ENCODE data around the gene IARS2. TPM values are rescaled to one million over a fixed set of nuclear protein-coding genes. Genes with fewer than 3 reads are reported as not detected.

Gene IARS2
- total RNA-seq, 4 donors from 2014 or later = 62.3 to 87.6 (median 79.2) TPM

DNA sequence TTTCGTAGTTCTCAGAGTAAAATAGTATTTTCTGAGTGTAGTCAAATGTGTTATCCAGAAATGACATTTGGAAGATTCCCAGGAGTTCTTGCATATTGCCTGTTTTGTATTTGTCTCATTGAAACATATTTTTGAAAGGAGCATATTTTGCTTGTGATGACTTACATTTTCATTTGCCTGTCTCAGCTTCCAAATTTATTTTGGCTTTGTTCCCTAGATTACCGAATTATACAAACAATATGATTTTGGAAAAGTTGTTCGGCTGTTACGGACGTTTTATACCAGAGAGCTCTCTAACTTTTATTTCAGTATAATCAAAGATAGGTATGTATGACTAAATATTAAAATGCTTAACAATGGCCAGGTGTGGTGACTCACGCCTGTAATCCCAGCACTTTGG lies 46.0 kb downstream of the IARS2 start:
- TF ChIP-seq CTCF (IDR thresholded peaks at IDR 0.05) = no peak
- TF ChIP-seq POLR2A (IDR thresholded peaks at IDR 0.05) = no peak
- WGBS, 2 donors = 66 to 77% methylated on average over 6 of the region's 6 CpGs
- DNase-seq (ENCODE audit: low spot score in 2 of 2) = no peak
- intact Hi-C loops (cut with DNase I; ENCODE audit: low total_unique reads) = no loop called here
- H3K4me3 ChIP-seq (ENCODE audit: low read depth, poor library complexity, severe bottlenecking) = no peak overlapping the region

DNA sequence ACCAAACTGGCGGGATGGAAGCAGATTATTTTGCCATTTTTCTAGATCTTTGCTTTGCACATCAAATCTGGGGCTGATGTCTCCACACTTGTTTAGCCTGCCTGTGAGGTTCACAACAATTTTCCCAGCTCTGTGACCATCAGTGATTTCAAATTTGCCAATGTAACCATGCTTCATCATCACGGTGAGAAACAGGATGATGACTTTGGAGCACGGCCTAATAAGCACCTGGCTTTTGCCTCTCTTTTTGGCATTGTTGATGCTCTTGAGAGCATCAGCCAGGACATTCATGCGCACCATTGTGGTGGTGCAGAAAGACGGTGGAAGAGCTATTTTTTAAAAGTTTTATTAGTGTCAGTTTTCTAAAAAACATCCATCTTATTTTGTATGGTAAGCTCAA lies 50.1 kb downstream of the IARS2 start:
- WGBS, 2 donors = 89 to 90% methylated on average over 5 of the region's 5 CpGs
- intact Hi-C loops (cut with DNase I; ENCODE audit: low total_unique reads) = no loop called here

GRCh38 chr1:220149742-220150141 lies 55.8 kb downstream of the IARS2 start:
- no peak for TF ChIP-seq POLR2A (IDR thresholded peaks at IDR 0.05)
- TF ChIP-seq CTCF (IDR thresholded peaks at IDR 0.05) = no peak
- WGBS, 2 donors = 85 to 94% methylated on average over 1 of the region's 1 CpG
- intact Hi-C loops (cut with DNase I; ENCODE audit: low total_unique reads) = no loop called here
- H3K4me3 ChIP-seq (ENCODE audit: low read depth, poor library complexity, severe bottlenecking) = no peak overlapping the region
- DNase-seq (ENCODE audit: low spot score in 2 of 2) = no peak

More for the DNA sequence above, 50.1 kb downstream of the IARS2 start:
- no peak overlapping the region for H3K4me3 ChIP-seq (ENCODE audit: low read depth, poor library complexity, severe bottlenecking)
- no peak for TF ChIP-seq CTCF (IDR thresholded peaks at IDR 0.05)
- no peak for TF ChIP-seq POLR2A (IDR thresholded peaks at IDR 0.05)
- no peak for DNase-seq (ENCODE audit: low spot score in 2 of 2)

DNA sequence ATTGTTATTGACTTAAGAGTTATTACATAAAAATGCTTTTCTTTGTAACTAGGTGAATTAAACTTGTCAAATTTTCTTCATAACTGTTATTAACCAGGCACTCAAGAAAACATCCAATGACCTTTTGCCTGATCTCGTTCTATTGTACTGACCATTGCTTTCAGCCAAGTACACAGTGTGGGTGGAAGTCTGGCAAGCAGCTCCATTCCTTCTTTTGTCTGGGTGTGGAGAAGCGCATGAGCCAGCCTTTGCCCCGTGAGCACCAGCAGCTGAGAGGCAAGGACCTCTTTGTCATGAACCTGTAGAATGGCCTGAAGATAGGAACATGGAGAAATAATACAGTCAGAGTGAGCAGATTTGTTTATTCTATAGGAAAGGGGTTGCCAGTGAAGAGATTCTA lies 57.5 kb downstream of the IARS2 start:
- no peak for TF ChIP-seq CTCF (IDR thresholded peaks at IDR 0.05)
- TF ChIP-seq POLR2A (IDR thresholded peaks at IDR 0.05) = no peak
- no peak overlapping the region for H3K4me3 ChIP-seq (ENCODE audit: low read depth, poor library complexity, severe bottlenecking)
- 51 to 59% methylated on average over 3 of the region's 3 CpGs for WGBS, 2 donors
- DNase-seq (ENCODE audit: low spot score in 2 of 2) = no peak
- intact Hi-C loops (cut with DNase I; ENCODE audit: low total_unique reads) = no loop called here

- DNase-seq (ENCODE audit: low spot score in 2 of 2) = no peak
- intact Hi-C loops (cut with DNase I; ENCODE audit: low total_unique reads) = no loop called here
- no peak overlapping the region for H3K4me3 ChIP-seq (ENCODE audit: low read depth, poor library complexity, severe bottlenecking)
- TF ChIP-seq POLR2A (IDR thresholded peaks at IDR 0.05) (no peak), CTCF (IDR thresholded peaks at IDR 0.05) (no peak)
These were observed 59.2 kb downstream of the IARS2 start for GRCh38 chr1:220153147-220153546.

GRCh38 chr1:220156620-220157146 lies 62.8 kb downstream of the IARS2 start:
- DNase-seq (ENCODE audit: low spot score in 2 of 2) = no peak
- 92 to 95% methylated on average over 4 of the region's 4 CpGs for WGBS, 2 donors
- TF ChIP-seq POLR2A (IDR thresholded peaks at IDR 0.05) (no peak), CTCF (IDR thresholded peaks at IDR 0.05) (no peak)
- H3K4me3 ChIP-seq (ENCODE audit: low read depth, poor library complexity, severe bottlenecking) = no peak overlapping the region
- intact Hi-C loops (cut with DNase I; ENCODE audit: low total_unique reads) = no loop called here
